ENCODE measurements around the gene CCDC43.

Gene CCDC43, protein sequence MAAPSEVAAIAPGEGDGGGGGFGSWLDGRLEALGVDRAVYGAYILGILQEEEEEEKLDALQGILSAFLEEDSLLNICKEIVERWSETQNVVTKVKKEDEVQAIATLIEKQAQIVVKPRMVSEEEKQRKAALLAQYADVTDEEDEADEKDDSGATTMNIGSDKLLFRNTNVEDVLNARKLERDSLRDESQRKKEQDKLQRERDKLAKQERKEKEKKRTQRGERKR

GRCh38 chr17:44689477-44690217 is at the start of gene CCDC43:
Gene CCDC43, minus strand, starts transcription at chr17:44689776. Its CDS starts 23 bp downstream, at chr17:44689753.
- TF ChIP-seq, protein P1, sequence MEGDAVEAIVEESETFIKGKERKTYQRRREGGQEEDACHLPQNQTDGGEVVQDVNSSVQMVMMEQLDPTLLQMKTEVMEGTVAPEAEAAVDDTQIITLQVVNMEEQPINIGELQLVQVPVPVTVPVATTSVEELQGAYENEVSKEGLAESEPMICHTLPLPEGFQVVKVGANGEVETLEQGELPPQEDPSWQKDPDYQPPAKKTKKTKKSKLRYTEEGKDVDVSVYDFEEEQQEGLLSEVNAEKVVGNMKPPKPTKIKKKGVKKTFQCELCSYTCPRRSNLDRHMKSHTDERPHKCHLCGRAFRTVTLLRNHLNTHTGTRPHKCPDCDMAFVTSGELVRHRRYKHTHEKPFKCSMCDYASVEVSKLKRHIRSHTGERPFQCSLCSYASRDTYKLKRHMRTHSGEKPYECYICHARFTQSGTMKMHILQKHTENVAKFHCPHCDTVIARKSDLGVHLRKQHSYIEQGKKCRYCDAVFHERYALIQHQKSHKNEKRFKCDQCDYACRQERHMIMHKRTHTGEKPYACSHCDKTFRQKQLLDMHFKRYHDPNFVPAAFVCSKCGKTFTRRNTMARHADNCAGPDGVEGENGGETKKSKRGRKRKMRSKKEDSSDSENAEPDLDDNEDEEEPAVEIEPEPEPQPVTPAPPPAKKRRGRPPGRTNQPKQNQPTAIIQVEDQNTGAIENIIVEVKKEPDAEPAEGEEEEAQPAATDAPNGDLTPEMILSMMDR (IDR thresholded peaks at IDR 0.05): no peak

DNA sequence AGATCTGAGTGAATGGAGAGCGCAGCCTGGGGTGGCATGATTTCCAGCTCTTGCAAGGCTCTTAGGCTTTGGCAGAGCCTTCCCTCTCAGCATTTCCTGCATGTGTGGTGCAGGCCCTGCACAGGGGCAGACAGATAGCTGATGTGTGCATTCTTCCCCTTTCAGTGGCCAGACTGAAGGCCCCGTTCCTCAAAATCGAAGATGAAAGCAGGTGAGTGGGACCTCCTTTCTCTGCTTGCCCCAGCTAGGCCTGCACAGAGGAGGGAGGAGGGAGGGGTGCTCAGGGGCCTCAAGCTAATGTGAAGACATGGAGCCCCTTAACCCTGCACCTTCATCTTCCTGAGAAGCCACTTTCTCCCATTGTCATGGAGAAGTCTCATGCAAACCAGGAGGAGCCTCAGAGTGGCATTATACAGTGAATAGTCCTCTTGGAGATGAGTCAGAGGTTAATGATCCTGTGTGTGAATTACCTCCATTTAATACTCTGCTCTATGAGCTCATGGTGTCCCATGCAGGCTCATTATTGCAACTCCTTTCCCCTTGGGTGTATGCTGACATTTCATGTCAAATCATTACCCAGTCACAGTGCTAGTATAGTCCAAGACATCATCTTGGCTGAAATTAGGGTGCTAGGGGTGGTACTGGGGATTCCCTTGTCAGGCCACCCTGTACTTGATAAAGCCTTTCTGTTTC is 48.8 kb upstream of the CCDC43 start:
- TF ChIP-seq, protein P1 (IDR thresholded peaks at IDR 0.05): no peak

GRCh38 chr17:44736551-44737240 is 47.1 kb upstream of the CCDC43 start:
- TF ChIP-seq, protein P1 (IDR thresholded peaks at IDR 0.05): no peak

DNA sequence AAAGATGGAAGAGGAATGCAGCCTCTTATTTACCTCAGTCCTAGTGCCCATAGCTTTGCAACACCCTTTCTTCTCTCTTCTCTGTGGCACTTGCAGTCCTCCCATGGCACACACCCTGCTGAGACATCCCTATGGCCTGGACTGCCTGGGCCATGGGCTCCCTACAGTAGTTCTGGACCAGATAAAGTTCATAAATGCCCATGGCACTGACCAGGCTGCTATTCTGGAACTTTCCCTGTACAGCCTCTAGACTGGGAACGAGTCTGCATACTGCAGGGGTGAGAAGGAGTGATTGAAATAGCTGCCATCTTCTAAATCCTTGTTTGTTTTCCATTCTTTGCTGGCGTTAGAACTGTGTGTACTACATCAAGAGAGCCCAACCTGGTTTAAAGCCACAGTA is 44.7 kb upstream of the CCDC43 start:
- TF ChIP-seq, protein P1 (IDR thresholded peaks at IDR 0.05): no peak

GRCh38 chr17:44733753-44734152 is 44.2 kb upstream of the CCDC43 start:
- TF ChIP-seq, protein P1 (IDR thresholded peaks at IDR 0.05): peak; percentile 24; the same call in 1 of the 2 replicates

DNA sequence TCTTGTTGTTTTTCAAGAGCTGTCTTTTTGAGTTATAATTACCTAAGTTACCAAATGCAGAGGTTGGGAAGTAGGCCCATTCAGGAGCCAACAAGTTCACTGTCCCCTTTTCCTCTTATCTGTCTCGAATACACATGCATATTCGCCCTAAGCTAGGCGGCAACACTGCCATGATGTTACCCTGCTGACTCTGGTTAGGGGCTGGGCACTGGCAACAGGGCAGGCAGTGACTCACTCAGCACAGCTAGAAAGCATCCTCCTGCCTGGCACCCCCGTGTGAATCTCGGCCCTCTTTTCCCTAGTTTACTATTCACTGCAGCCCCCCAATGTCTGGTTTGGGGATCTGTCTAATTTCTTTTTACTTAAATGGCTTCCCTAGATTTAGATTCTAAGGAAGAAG is 32.7 kb upstream of the CCDC43 start:
- TF ChIP-seq, protein P1 (IDR thresholded peaks at IDR 0.05): no peak

DNA sequence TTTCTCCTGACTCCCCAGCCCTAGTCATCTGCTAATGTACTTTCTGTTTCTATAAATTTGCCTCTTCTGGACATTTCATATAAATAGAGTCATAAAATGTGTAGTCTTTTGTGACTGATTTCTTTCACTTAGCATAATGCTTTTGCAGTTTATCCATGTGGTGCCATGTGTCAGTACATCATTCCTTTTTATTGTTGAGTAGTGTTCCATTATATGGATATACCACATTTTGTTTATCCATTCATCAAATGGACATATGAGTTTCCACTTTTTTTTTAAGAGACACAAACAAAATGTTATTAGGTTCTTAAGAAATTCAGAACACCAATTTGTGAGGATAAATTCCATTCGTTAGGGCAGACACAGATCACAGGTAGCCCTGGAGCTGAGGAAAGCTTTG is 29.9 kb upstream of the CCDC43 start:
- TF ChIP-seq, protein P1 (IDR thresholded peaks at IDR 0.05): no peak
